Neuronal stem cell (in vitro differentiated cells): ENCODE measurements around the gene ANKS1A.

ENCODE experiments used
- DNase-seq: peaks from one replicate; pipeline ENCODE4 v3.0.0-alpha.2; 2013; ENCODE audit warnings: low spot score
- H2AFZ ChIP-seq: one replicate; pipeline ENCODE4 v1.6.1; 2013; ENCODE audit warnings: mild to moderate bottlenecking, low read length, inconsistent platforms
- H2AK5ac ChIP-seq: 2 replicates; pipeline ENCODE4 v1.6.1; 2013; ENCODE audit warnings: low read depth, mild to moderate bottlenecking, inconsistent platforms, low read length, moderate library complexity, mixed read lengths
- H2BK120ac ChIP-seq: 2 replicates; pipeline ENCODE4 v1.6.1; 2013; ENCODE audit warnings: low read depth, mild to moderate bottlenecking, inconsistent platforms, low read length, moderate library complexity, mixed read lengths
- H2BK12ac ChIP-seq: one replicate; pipeline ENCODE4 v1.6.1; 2013; ENCODE audit warnings: low read length, inconsistent platforms
- H2BK15ac ChIP-seq: 2 replicates; pipeline ENCODE4 v1.6.1; 2013; ENCODE audit warnings: mild to moderate bottlenecking, low read length, inconsistent platforms, mixed read lengths
- H2BK5ac ChIP-seq: one replicate; pipeline ENCODE4 v1.6.1; 2013; ENCODE audit warnings: inconsistent platforms, mild to moderate bottlenecking, low read length, moderate library complexity
- H3K14ac ChIP-seq: one replicate; pipeline ENCODE4 v1.6.1; 2013; ENCODE audit warnings: low read length, inconsistent platforms
- H3K18ac ChIP-seq: 2 replicates; pipeline ENCODE4 v1.6.1; 2013; ENCODE audit warnings: low read length, inconsistent platforms
- H3K23ac ChIP-seq: 2 replicates; pipeline ENCODE4 v1.6.1; 2013; ENCODE audit warnings: low read depth, mild to moderate bottlenecking, mixed read lengths, low read length, inconsistent platforms; ENCODE audit not compliant: poor library complexity
- H3K27ac ChIP-seq: replicated peaks from 3 replicates; pipeline ENCODE4 v1.5.1; 2013; ENCODE audit warnings: low read length, inconsistent platforms
- H3K27me3 ChIP-seq, 3 experiments: 2 replicates each; pipeline ENCODE4 v1.6.1; 2013; ENCODE audit warnings: low read length in 3 of 3, mild to moderate bottlenecking in 2 of 3, inconsistent platforms in 1 of 3, low read depth in 1 of 3, mixed read lengths in 1 of 3, moderate library complexity in 1 of 3; ENCODE audit not compliant: control insufficient read depth in 3 of 3, insufficient read depth in 3 of 3
- H3K36me3 ChIP-seq, 2 donors: replicated peaks in 1 of 2; 2 replicates each; pipeline ENCODE4 v1.6.1; 2013; ENCODE audit warnings: low read length in 2 of 2; ENCODE audit not compliant: control insufficient read depth in 2 of 2, insufficient read depth in 2 of 2
- H3K4ac ChIP-seq: 2 replicates; pipeline ENCODE4 v1.6.1; 2013; ENCODE audit warnings: inconsistent platforms, mild to moderate bottlenecking, low read length, moderate library complexity
- H3K4me1 ChIP-seq, 2 donors: 1 replicate in 1 of 2; 2 replicates in 1 of 2; pipeline ENCODE4 v1.6.1; 2013; ENCODE audit warnings: low read length in 2 of 2, low read depth in 1 of 2; ENCODE audit not compliant: control insufficient read depth in 2 of 2, insufficient read depth in 1 of 2
- H3K4me2 ChIP-seq: one replicate; pipeline ENCODE4 v1.6.1; 2013; ENCODE audit warnings: mild to moderate bottlenecking, low read length, inconsistent platforms; ENCODE audit not compliant: insufficient read depth, poor library complexity, severe bottlenecking
- H3K4me3 ChIP-seq, 2 donors: 2 replicates each; pipeline ENCODE4 v1.5.1; 2013; ENCODE audit warnings: low read length in 2 of 2, mild to moderate bottlenecking in 2 of 2, inconsistent platforms in 1 of 2, moderate library complexity in 1 of 2
- H3K79me1 ChIP-seq: one replicate; pipeline ENCODE4 v1.6.1; 2013; ENCODE audit warnings: low read depth, mild to moderate bottlenecking, inconsistent platforms, low read length, moderate library complexity
- H3K9ac ChIP-seq: one replicate; pipeline ENCODE4 v1.6.1; 2013; ENCODE audit warnings: mild to moderate bottlenecking, low read depth, low read length, inconsistent platforms; ENCODE audit not compliant: poor library complexity
- H3K9me3 ChIP-seq, 2 donors: replicated peaks in 1 of 2; 2 replicates each; pipeline versions ENCODE3 to v1.6.1; 2013; ENCODE audit warnings: low read length in 2 of 2, mild to moderate bottlenecking in 2 of 2, inconsistent platforms in 1 of 2, low read depth in 1 of 2, mixed read lengths in 1 of 2, moderate library complexity in 1 of 2; ENCODE audit not compliant: control insufficient read depth in 2 of 2, insufficient read depth in 1 of 2
- H4K8ac ChIP-seq: one replicate; pipeline ENCODE4 v1.6.1; 2013; ENCODE audit warnings: low read depth, mild to moderate bottlenecking, inconsistent platforms, low read length, moderate library complexity
- H4K91ac ChIP-seq: one replicate; pipeline ENCODE4 v1.6.1; 2013; ENCODE audit warnings: low read length, low read depth, mild to moderate bottlenecking, inconsistent platforms; ENCODE audit not compliant: poor library complexity
- WGBS, 2 donors: extraction: QIAGEN DNeasy Blood & Tissue Kit; methylation state at CpG; one replicate each; pipeline ENCODE4 v1.1.7; 2013; ENCODE audit warnings: missing lambda C conversion rate in 2 of 2, mixed read lengths in 1 of 2; ENCODE audit not compliant: insufficient read length in 2 of 2, insufficient replicate concordance in 1 of 2; ENCODE audit errors: extremely low coverage in 2 of 2; 5-methylcytosine and 5-hydroxymethylcytosine counted together

Gene ANKS1A

GRCh38 chr6:35071347-35071994, 182.4 kb downstream of the ANKS1A start:
- no peak overlapping the region for H3K14ac ChIP-seq

DNA sequence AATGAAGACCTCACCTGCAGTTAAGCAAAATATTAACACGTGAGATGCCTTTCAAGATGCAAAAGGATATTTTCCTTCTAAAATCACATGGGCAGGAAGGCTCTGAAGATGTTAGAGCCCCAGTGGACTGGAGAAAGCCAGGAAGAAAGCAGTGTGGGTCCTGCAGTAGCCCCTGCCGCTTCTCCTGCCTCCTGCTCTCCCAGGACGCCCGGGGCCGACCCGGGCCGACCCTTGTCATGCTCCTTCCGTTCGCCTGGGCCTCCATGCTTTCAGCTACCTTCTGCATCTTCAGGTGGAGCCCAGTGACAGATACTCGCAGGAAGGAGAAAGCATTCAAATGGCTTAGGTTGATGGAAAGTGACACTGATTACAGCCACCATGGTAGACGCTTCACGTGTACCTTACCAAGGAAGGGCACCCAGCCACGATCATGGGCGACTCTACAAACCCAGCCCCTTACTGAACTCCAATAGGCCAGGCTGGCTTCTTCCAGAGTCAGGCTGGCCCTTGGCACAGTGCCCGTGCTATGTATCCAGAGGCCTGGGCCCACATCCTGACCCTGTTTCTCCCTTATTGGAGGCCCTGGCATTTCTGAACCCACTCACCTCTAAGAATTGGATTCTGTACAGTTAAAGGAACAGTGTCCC, 183.1 kb downstream of the ANKS1A start:
- Histone ChIP-seq H2BK15ac (no peak overlapping the region), H3K14ac (no peak overlapping the region), H3K23ac (no peak overlapping the region), H3K9ac (no peak overlapping the region), H2BK5ac (peak overlapping the region; percentile 5), H3K27ac (no peak overlapping the region), H2AFZ (no peak overlapping the region), H3K4me3 (no peak overlapping the region), H4K91ac (no peak overlapping the region), H2AK5ac (no peak overlapping the region), H3K27me3 (no peaks in the 10 kb centered on the region), H3K9me3 (no peaks in the 10 kb centered on the region), H2BK120ac (no peak overlapping the region), H3K4me1 (peaks cover 2 to 8% of the 10 kb centered on the region in 2 donors), H3K4ac (no peak overlapping the region), H3K4me2 (no peak overlapping the region), H3K36me3 (peaks cover 3 to 5% of the 10 kb centered on the region in 2 donors), H3K18ac (no peak overlapping the region), H3K79me1 (no peaks in the 10 kb centered on the region), H4K8ac (no peak overlapping the region), H2BK12ac (no peak overlapping the region)
- no peak for DNase-seq
- WGBS, 2 donors: no CpG with 5 or more reads among the region's 15 CpGs

More at GRCh38 chr6:35071347-35071994, 182.4 kb downstream of the ANKS1A start:
- Histone ChIP-seq H3K18ac (peak overlapping the region; percentile 22), H3K4me3 (no peak overlapping the region), H3K9ac (no peak overlapping the region), H3K36me3 (peaks cover 3 to 5% of the 10 kb centered on the region in 2 donors), H4K91ac (no peak overlapping the region), H2BK120ac (no peak overlapping the region), H3K9me3 (no peaks in the 10 kb centered on the region), H2AFZ (no peak overlapping the region), H3K27me3 (no peaks in the 10 kb centered on the region), H2BK12ac (no peak overlapping the region), H2AK5ac (no peak overlapping the region), H4K8ac (no peak overlapping the region), H3K23ac (no peak overlapping the region), H3K79me1 (no peaks in the 10 kb centered on the region), H2BK15ac (no peak overlapping the region), H3K4me1 (peaks cover 2 to 8% of the 10 kb centered on the region in 2 donors), H3K27ac (no peak overlapping the region), H3K4me2 (no peak overlapping the region), H3K4ac (no peak overlapping the region), H2BK5ac (peak overlapping the region; percentile 5)
- WGBS, 2 donors: no CpG with 5 or more reads among the region's 12 CpGs
- no peak for DNase-seq

GRCh38 chr6:35072698-35073055, 183.6 kb downstream of the ANKS1A start:
- H4K8ac ChIP-seq: no peak overlapping the region
- no CpG with 5 or more reads among the region's 9 CpGs for WGBS, 2 donors

DNA sequence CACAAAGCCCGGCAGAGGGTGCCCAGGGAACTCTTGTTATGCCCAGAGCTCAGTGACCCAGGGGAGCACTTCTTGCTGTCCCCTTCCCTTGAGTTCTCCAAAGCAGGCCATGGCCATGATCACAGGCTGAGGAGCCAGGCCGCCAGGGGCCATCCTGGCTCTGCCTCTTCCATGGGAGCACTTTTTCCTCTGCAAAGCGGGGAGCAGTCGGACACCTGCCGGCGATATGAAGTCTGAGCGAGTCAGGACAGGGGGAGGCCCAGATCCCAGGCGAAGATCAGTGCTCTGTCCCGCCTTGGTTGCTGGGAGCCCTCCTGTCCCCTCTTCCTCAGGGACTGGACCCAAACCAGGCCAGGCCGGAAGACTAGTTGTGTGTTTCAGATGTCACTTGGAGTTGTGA, 184.2 kb downstream of the ANKS1A start:
- Histone ChIP-seq H3K18ac (peak overlapping the region; percentile 30), H3K9me3 (no peaks in the 10 kb centered on the region), H3K79me1 (no peaks in the 10 kb centered on the region), H4K91ac (no peak overlapping the region), H3K9ac (no peak overlapping the region), H2AFZ (no peak overlapping the region), H3K23ac (no peak overlapping the region), H4K8ac (no peak overlapping the region), H2BK15ac (no peak overlapping the region), H2BK12ac (no peak overlapping the region), H3K36me3 (peaks cover 3 to 7% of the 10 kb centered on the region in 2 donors), H3K4me2 (no peak overlapping the region), H2BK120ac (no peak overlapping the region), H3K4me3 (no peak overlapping the region), H3K27ac (no peak overlapping the region), H3K4me1 (peaks cover 2 to 10% of the 10 kb centered on the region in 2 donors), H2BK5ac (no peak overlapping the region), H3K4ac (no peak overlapping the region), H3K14ac (no peak overlapping the region), H2AK5ac (no peak overlapping the region), H3K27me3 (no peaks in the 10 kb centered on the region)
- no peak for DNase-seq
- no CpG with 5 or more reads among the region's 10 CpGs for WGBS, 2 donors

More at GRCh38 chr6:35072698-35073055, 183.6 kb downstream of the ANKS1A start:
- Histone ChIP-seq H3K18ac (no peak overlapping the region), H2BK5ac (no peak overlapping the region), H3K4me1 (peaks cover 2 to 8% of the 10 kb centered on the region in 2 donors), H3K4ac (no peak overlapping the region), H3K36me3 (peaks cover 3 to 5% of the 10 kb centered on the region in 2 donors), H2BK15ac (no peak overlapping the region), H3K9ac (no peak overlapping the region), H3K4me3 (no peak overlapping the region), H4K91ac (no peak overlapping the region), H3K27ac (no peak overlapping the region), H3K79me1 (no peaks in the 10 kb centered on the region), H3K27me3 (no peaks in the 10 kb centered on the region), H2AK5ac (no peak overlapping the region), H3K4me2 (no peak overlapping the region), H2BK120ac (no peak overlapping the region), H2BK12ac (no peak overlapping the region), H3K9me3 (no peaks in the 10 kb centered on the region), H3K23ac (no peak overlapping the region), H3K14ac (no peak overlapping the region), H2AFZ (no peak overlapping the region)
- no peak for DNase-seq
